OCI-LY1 (cell line): ENCODE data around the gene AKIRIN2.

ENCODE experiments used
- CTCF ChIP-seq: fragments of 200-600 bp; sonication (generic), shearing (Covaris generic); IDR thresholded peaks from 2 replicates; pipeline ENCODE4 v1.5.1; 2017; ENCODE audit warnings: mild to moderate bottlenecking, antibody characterized with exemption, low read length, moderate library complexity, mixed read lengths
- EZH2 ChIP-seq: fragments of 200-600 bp; sonication (generic), shearing (Covaris generic); IDR thresholded peaks from 2 replicates; pipeline ENCODE4 v1.8.0; 2017; ENCODE audit warnings: borderline replicate concordance, mixed run types, mild to moderate bottlenecking, antibody characterized with exemption, low read length, moderate library complexity, mixed read lengths

GRCh38 chr6:87738744-87739143, 36.7 kb upstream of the AKIRIN2 start:
- TF ChIP-seq CTCF = no peak
- TF ChIP-seq EZH2 = no peak
